GM13977 (cell line): ENCODE data around the gene RFFL.

Source experiments
- DNase-seq: peaks from one replicate; pipeline ENCODE4 v3.0.0; 2012; ENCODE audit warnings: low spot score
- CTCF ChIP-seq: IDR thresholded peaks from 2 replicates; pipeline ENCODE4 v1.5.1; 2012; ENCODE audit warnings: mild to moderate bottlenecking, control low read depth; ENCODE audit not compliant: insufficient read depth; ENCODE audit errors: extremely low read depth, missing control alignments
- in situ Hi-C: fragments of 300-500 bp; cut with MboI; formaldehyde crosslinking; loops from one replicate; pipeline ENCODE4 v1.12.0; 2022; ENCODE audit warnings: low sequenced_read_pairs, low pct_unique_long_range_greater_than_20kb, mixed read lengths, inconsistent platforms; ENCODE audit not compliant: unreplicated experiment

Gene RFFL

GRCh38 chr17:35016369-35016768 lies 47.1 kb downstream of the RFFL start:
- in situ Hi-C loops = no loop called here

GRCh38 chr17:35011671-35012216 lies 51.8 kb downstream of the RFFL start:
- in situ Hi-C loops = no loop called here
- no peak for TF ChIP-seq CTCF
- no peak for DNase-seq

More at GRCh38 chr17:35016369-35016768, 47.1 kb downstream of the RFFL start:
- no peak for DNase-seq
- no peak for TF ChIP-seq CTCF

DNA sequence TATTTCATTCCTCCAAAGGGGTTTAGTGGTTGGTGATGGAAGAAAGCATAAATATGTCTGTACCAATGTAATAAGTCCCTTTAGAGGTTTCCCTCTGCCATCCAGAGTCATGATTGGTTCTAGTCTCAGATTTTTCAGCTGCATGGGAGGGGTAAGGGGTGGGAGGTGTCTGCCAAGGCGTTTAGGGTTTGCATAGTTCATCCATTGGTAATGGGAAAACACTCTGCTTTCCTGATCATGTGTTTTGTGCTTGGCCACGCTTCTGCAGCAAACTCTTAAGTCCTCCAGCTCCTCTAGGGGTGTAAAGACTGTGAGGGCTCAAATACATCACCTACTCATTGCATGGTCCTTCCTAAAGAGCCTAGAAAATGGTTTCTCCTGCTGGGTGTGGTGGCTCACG lies 53.4 kb downstream of the RFFL start:
- no peak for DNase-seq
- TF ChIP-seq CTCF = no peak
- in situ Hi-C loops = no loop called here

DNA sequence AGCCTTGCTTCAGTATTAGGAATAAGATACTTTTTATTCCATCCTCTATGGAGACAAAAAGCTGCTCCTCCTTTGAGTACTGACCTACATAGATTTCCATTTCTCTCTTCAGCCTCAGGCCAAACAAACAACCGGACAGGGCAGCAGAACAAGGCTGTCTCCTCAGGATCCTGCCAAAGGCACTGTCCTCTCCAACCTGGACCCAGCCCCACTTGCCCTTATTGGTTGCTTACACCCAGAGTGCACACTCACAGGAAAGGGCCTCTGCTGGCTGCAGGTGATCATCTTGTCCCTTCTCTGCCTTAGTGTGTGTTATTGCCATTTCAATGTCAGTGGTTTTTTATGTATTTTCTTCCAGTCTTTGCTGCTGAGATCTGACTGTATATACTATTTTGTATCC lies 56.5 kb downstream of the RFFL start:
- no peak for TF ChIP-seq CTCF
- in situ Hi-C loops = no loop called here
- DNase-seq = no peak

- no peak for TF ChIP-seq CTCF
- DNase-seq = no peak
- in situ Hi-C loops = no loop called here
These were observed 57.2 kb downstream of the RFFL start for GRCh38 chr17:35006345-35006744.

DNA sequence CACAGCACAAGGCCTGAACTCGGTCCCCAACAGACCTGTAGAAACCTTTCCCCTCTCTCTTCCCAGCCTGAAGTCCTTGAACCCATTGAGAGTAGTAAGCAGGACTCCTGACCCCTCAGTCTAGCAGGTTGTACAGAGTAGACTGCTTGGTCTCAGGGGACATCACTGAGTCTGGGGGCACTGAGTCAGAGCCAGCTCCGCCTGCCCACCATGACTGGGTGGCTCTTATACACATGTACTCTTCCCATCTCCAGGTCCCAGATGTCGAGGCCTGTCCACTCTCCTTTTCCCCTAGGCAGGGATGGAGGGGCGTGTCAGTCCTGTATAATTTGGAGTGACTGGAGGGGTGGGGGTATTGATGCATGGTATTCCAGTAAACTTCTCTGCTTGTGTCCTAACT lies 59.7 kb downstream of the RFFL start:
- in situ Hi-C loops = no loop called here
- no peak for DNase-seq
- TF ChIP-seq CTCF = no peak

DNA sequence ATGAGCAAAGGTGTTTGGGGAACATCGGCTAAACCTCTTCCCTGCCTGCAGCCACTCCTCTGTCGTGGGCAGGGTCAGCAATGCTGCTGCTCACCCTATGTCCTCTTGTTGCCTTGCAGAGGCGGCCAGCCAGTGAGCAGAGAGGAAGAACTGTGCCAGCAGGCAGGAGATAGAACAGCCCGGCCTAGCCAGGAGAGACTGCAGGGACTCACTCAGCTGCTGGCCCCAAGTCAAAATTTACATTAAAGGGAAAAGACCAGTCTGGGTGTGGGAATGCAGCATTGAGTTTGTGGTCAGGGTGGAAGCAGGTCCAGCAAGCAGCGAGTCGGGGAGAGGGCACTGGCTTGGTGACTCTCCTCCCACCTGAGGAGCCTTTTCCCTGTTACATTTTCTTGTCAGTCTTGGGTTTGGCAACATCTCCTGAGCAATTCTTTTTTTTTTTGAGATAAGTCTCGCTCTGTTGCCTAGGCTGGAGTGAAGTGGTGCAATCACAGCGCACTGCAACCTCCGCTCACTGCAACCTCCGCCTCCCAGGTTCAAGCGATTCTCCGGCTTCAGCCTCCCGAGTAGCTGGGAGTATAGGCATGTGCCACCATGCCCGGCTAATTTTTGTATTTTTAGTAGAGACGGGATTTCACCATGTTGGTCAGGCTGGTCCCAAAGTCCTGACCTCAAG lies 60.5 kb downstream of the RFFL start:
- in situ Hi-C loops = no loop called here
- DNase-seq = no peak
- TF ChIP-seq CTCF = no peak
